Sigmoid colon (tissue), 7 donors: Measurements from ENCODE around the gene UNC80. TPM values are rescaled to one million over a fixed set of nuclear protein-coding genes. Genes with fewer than 3 reads are reported as not detected.

Experiments used
- DNase-seq: peaks from one replicate; pipeline ENCODE4 v3.0.0-alpha.2; 2019
- H3K27ac ChIP-seq, 4 donors: fragments of 200-600 bp; sonication (generic); one replicate each; pipeline ENCODE4 v1.5.1; 2016 to 2019; ENCODE audit warnings: mild to moderate bottlenecking in 1 of 4
- H3K27me3 ChIP-seq, 3 donors: fragments of 200-600 bp; sonication (generic); one replicate each; pipeline ENCODE4 v1.5.1; 2019; ENCODE audit warnings: mild to moderate bottlenecking in 1 of 3
- H3K36me3 ChIP-seq, 4 donors: fragments of 200-600 bp; sonication (generic); one replicate each; pipeline ENCODE4 v1.5.1; 2016 to 2019
- H3K4me1 ChIP-seq, 4 donors: fragments of 200-600 bp; sonication (generic); one replicate each; pipeline ENCODE4 v1.5.1; 2017 to 2019
- H3K4me3 ChIP-seq, 4 donors: fragments of 200-600 bp; sonication (generic); one replicate each; pipeline ENCODE4 v1.5.1; 2017 to 2019; ENCODE audit warnings: mild to moderate bottlenecking in 2 of 4, moderate library complexity in 1 of 4
- H3K9me3 ChIP-seq, 4 donors: fragments of 200-600 bp in 3 of 4; sonication (generic) in 3 of 4; one replicate each; pipeline versions ENCODE4 v1.5.1 to v1.6.1; 2013 to 2019
- CTCF ChIP-seq, 4 experiments: fragments of 450-650 bp in 3 of 4; fragments of 200-600 bp in 1 of 4; IDR thresholded peaks; one replicate each; pipeline ENCODE4 v1.5.1; 2016 to 2019; ENCODE audit warnings: antibody characterized with exemption in 4 of 4, mild to moderate bottlenecking in 3 of 4, moderate library complexity in 2 of 4
- EP300 ChIP-seq, 4 donors: sonication (generic); formaldehyde crosslinking; IDR thresholded peaks; one replicate each; pipeline ENCODE4 v1.6.1; 2017; ENCODE audit warnings: antibody characterized with exemption in 4 of 4
- POLR2A ChIP-seq, 2 donors: fragments of 450-650 bp; IDR thresholded peaks; one replicate each; pipeline ENCODE4 v1.6.1; 2016; ENCODE audit warnings: antibody characterized with exemption in 2 of 2, mild to moderate bottlenecking in 2 of 2, moderate library complexity in 2 of 2
- POLR2AphosphoS5 ChIP-seq, 4 donors: sonication (generic); formaldehyde crosslinking; IDR thresholded peaks; one replicate each; pipeline ENCODE4 v1.6.1; 2017; ENCODE audit warnings: antibody characterized with exemption in 4 of 4
- WGBS, 2 donors: extraction: QIAGEN DNeasy Blood & Tissue Kit; methylation state at CpG; one replicate each; pipeline ENCODE4 v1.1.7; 2013; 5-methylcytosine and 5-hydroxymethylcytosine counted together
- intact Hi-C: fragments of 100-400 bp; cut with DNase I; formaldehyde crosslinking; loops from one replicate; pipeline ENCODE4 v1.15.1; 2023
- polyA plus RNA-seq, 3 donors: library from polyadenylated mRNA; stranded (reverse); fragments of 200-250 nt; gene quantifications; one replicate each; pipeline ENCODE4 v1.2.3, GENCODE V29; 2013
- total RNA-seq, 4 donors: library from RNA; depleted of rRNA; stranded (reverse); fragments of >200 nt; gene quantifications; one replicate each; pipeline ENCODE4 v1.1.0, GENCODE V29; 2016
- donor health status: healthy with polysubstance abuse.
- donor health status: Bipolar disorder and iron deficiency.
- donor health status: healthy.

UNC80 gene
- total and polyA plus RNA-seq, 7 donors = 0.26 to 2.4 (median 0.83) TPM; not detected in 2

GRCh38 chr2:209988010-209988409 is 216.4 kb downstream of the UNC80 start:
- no peaks in the 10 kb centered on the region for H3K27me3 ChIP-seq

GRCh38 chr2:209990838-209991237 is 219.2 kb downstream of the UNC80 start:
- Histone ChIP-seq H3K4me1 (no peaks in the 10 kb centered on the region), H3K27ac (no peak overlapping the region), H3K4me3 (no peak overlapping the region), H3K9me3 (no peaks in the 10 kb centered on the region), H3K27me3 (no peaks in the 10 kb centered on the region), H3K36me3 (no peaks in the 10 kb centered on the region)
- DNase-seq = no peak
- 62 to 73% methylated on average over 2 of the region's 2 CpGs for WGBS, 2 donors
- intact Hi-C loops = no loop called here
- no peak for TF ChIP-seq POLR2A (IDR thresholded peaks at IDR 0.05)
- TF ChIP-seq CTCF (IDR thresholded peaks at IDR 0.05) = no peak
- no peak for TF ChIP-seq POLR2AphosphoS5 (IDR thresholded peaks at IDR 0.05)
- no peak for TF ChIP-seq EP300 (IDR thresholded peaks at IDR 0.05)

More at GRCh38 chr2:209988010-209988409, 216.4 kb downstream of the UNC80 start:
- intact Hi-C loops = no loop called here
- DNase-seq = no peak
- no peaks in the 10 kb centered on the region for H3K9me3 ChIP-seq
- no peak overlapping the region for H3K4me3 ChIP-seq
- WGBS, 2 donors = 38 to 41% methylated on average over 4 of the region's 4 CpGs
- H3K4me1 ChIP-seq = no peaks in the 10 kb centered on the region
- TF ChIP-seq POLR2AphosphoS5 (IDR thresholded peaks at IDR 0.05) (no peak), EP300 (IDR thresholded peaks at IDR 0.05) (no peak), POLR2A (IDR thresholded peaks at IDR 0.05) (no peak), CTCF (IDR thresholded peaks at IDR 0.05) (no peak)
- H3K36me3 ChIP-seq = no peaks in the 10 kb centered on the region
- H3K27ac ChIP-seq = no peak overlapping the region

- no peaks in the 10 kb centered on the region for H3K4me1 ChIP-seq
- no peaks in the 10 kb centered on the region for H3K36me3 ChIP-seq
- DNase-seq = no peak
- WGBS, 2 donors = 93% methylated on average over 9 of the region's 9 CpGs
- no peaks in the 10 kb centered on the region for H3K27me3 ChIP-seq
- no peak for TF ChIP-seq CTCF (IDR thresholded peaks at IDR 0.05)
- no peak overlapping the region for H3K4me3 ChIP-seq
- intact Hi-C loops = no loop called here
- no peak overlapping the region for H3K27ac ChIP-seq
- no peaks in the 10 kb centered on the region for H3K9me3 ChIP-seq
Measured at GRCh38 chr2:209993968-209994367, 222.3 kb downstream of the UNC80 start.

- Histone ChIP-seq H3K9me3 (no peaks in the 10 kb centered on the region), H3K4me3 (no peak overlapping the region), H3K4me1 (peaks cover 0 to 12% (median 10%) of the 10 kb centered on the region in 4 donors), H3K36me3 (no peaks in the 10 kb centered on the region), H3K27ac (no peak overlapping the region), H3K27me3 (no peaks in the 10 kb centered on the region)
- TF ChIP-seq EP300 (IDR thresholded peaks at IDR 0.05) = no peak
- no peak for TF ChIP-seq POLR2AphosphoS5 (IDR thresholded peaks at IDR 0.05)
- intact Hi-C loops = no loop called here
- no peak for DNase-seq
- WGBS, 2 donors = 62 to 76% methylated on average over 1 of the region's 1 CpG
Measured at GRCh38 chr2:209998596-209998995, 227.0 kb downstream of the UNC80 start.

GRCh38 chr2:210000464-210001324 is 229.1 kb downstream of the UNC80 start:
- no peak for TF ChIP-seq CTCF (IDR thresholded peaks at IDR 0.05)
- TF ChIP-seq EP300 (IDR thresholded peaks at IDR 0.05) = no peak
- no peak for TF ChIP-seq POLR2A (IDR thresholded peaks at IDR 0.05)
- no peak for TF ChIP-seq POLR2AphosphoS5 (IDR thresholded peaks at IDR 0.05)
- Histone ChIP-seq H3K27me3 (no peaks in the 10 kb centered on the region), H3K4me3 (no peak overlapping the region), H3K36me3 (no peaks in the 10 kb centered on the region), H3K4me1 (peaks cover 0 to 33% (median 30%) of the 10 kb centered on the region in 4 donors), H3K9me3 (no peaks in the 10 kb centered on the region), H3K27ac (no peak overlapping the region)
- intact Hi-C loops = no loop called here
- 98% methylated on average over 32 of the region's 32 CpGs for WGBS, 2 donors
- DNase-seq = no peak
